GM12874 (cell line): Measurements from ENCODE around the gene PGA5.

Experiments
- TF ChIP-seq, protein P1 (sequence below): IDR thresholded peaks from 2 replicates; pipeline ENCODE4 v1.5.1; 2011; ENCODE audit warnings: low read depth, mild to moderate bottlenecking, control low read depth, low read length, moderate library complexity; ENCODE audit not compliant: insufficient read depth

PGA5 gene

DNA sequence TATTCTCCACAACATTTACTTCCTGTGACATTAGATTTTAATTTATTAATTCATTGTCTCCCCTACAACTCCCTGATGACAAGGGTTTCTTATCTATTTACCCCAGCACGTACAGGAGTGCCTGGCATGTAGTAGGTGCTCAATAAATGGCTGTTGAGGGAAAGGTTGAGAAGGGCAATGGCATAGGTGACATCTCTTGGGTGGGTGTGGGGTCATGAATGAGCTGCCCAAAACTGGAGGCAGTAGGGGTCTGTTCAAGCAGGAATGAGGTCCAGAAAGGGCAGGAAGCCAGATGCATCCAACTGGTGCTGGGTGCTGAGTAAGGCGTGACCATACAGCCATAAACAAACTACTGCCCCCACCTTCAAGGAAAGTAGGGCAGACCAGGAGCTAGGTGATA is 51.4 kb downstream of the PGA5 start:
- TF ChIP-seq, protein P1, sequence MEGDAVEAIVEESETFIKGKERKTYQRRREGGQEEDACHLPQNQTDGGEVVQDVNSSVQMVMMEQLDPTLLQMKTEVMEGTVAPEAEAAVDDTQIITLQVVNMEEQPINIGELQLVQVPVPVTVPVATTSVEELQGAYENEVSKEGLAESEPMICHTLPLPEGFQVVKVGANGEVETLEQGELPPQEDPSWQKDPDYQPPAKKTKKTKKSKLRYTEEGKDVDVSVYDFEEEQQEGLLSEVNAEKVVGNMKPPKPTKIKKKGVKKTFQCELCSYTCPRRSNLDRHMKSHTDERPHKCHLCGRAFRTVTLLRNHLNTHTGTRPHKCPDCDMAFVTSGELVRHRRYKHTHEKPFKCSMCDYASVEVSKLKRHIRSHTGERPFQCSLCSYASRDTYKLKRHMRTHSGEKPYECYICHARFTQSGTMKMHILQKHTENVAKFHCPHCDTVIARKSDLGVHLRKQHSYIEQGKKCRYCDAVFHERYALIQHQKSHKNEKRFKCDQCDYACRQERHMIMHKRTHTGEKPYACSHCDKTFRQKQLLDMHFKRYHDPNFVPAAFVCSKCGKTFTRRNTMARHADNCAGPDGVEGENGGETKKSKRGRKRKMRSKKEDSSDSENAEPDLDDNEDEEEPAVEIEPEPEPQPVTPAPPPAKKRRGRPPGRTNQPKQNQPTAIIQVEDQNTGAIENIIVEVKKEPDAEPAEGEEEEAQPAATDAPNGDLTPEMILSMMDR: no peak

DNA sequence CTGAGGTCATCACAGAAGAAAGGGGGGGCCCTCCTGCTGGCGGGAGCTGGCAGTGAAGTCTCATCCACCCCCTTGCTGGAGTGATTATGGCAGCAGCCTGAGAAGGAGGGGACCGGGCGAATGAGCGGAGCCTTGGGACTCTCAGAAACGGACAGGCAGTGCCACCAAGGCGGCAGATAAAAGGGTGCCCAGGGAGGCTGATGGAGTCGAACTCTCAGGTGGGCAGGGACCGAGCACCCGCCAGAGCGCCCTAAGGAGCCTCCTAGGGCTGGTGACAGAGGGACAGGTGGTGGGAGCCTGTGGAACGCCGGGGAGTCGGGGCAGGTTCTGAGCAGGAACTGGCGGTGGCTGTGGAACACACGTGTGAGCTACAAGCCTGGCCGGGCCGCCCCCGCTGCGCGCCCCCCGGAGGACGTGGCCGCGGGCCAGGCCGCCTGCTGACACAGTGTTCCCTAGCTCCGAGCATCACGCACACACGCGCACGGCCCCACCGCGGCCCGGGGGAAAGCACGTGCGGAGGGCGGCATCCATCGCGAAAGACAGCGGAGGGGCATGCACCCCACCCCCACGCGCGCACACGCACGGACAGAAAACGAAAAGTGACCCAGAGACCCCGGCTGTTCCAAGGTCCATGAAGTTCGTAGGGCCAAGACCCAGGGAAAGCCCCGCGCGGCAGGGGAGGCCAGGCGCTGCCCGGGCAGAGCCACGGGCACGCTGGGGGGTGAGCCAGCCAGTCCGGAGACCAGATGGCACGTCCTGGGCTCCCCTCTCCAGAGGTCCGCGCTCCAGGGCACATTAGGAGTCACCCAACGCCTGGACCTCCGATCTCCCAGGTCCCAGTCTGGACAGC is 53.1 kb downstream of the PGA5 start:
- TF ChIP-seq, protein P1: no peak; the same call in 1 of the 2 replicates

DNA sequence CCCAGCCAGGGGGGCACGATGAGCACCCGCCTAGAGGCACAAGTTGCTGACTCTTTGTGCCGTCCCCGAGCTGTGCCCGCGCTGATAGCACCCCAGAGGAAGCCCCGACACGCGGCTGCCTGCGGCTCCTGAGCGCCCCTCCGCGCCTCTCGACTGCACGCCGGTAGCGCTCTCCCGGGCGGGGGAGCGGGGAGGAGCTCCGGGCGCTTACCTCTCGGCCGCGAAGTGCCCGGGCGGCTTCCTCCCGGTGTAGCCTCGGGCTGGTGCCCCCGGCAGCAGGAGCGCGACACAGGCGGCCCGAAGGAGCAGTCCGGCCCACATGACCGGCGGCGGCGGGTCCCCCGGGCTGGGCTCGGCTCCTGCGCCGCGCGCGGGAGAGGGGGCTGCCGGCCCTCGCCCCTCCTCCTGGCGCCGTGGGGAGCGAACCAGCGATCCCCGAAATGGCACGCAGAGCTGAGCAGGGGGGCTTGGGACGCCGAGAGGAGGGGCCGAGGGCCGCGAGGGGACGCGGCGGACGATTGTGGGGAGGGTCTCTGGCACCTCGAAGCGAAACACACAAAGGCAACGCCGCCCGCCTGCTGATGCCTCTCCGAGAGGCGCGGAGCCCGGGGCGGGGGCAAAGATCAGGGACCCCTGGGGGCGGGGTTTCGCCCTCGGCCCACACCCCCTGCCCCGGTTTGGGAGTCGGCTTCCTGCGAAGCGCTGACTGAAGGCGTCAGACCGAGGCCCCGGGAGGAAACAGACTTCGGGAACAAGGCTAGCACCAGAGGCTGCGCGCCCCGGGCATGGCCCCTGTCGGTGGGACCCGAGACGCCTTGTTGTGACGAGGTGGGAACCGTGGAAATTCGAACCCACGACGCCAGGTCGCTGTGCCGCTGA is 54.0 kb downstream of the PGA5 start, which contains the start of gene VWCE:
Gene VWCE (minus strand): TSS at position 600 of the 879 bp plus-strand sequence. CDS start 279 bp downstream, at position 321.
- TF ChIP-seq, protein P1: peak; percentile 57

DNA sequence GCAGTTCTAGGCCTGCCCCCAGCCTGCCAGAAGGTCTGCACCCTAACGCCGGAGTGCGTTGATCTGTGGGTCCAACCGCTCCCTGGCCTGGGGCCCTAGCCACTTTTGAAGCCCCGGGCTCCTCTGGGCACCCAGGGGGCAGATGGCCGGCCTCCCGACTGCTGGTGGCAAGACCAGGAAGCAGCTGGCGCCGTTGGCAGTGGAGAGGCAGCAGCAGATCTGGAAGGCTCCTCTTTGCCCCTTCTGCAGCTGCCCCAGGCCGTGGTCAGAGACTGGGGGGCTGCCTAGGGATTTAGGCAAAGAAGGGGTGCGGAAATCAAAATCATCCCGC is 54.6 kb downstream of the PGA5 start:
- TF ChIP-seq, protein P1: no peak

DNA sequence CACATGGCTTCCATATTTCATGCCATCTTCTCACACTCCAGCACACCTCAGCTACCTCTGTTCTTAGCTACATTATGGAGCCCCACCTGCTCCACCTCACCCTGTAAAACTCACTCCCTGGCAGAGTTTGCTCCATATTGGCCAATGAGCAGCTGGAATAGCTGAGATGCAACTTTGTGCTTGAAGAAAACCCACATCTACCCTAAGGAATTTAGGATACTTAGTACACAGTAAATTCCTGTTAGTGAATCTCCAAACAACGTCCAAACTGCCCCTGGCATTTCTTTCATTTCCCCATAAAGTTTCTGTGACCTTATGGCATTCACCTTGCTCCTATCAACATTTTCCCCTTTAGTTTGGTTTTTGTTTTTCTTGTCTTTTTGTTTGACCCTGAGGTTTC is 56.4 kb downstream of the PGA5 start:
- TF ChIP-seq, protein P1: no peak

DNA sequence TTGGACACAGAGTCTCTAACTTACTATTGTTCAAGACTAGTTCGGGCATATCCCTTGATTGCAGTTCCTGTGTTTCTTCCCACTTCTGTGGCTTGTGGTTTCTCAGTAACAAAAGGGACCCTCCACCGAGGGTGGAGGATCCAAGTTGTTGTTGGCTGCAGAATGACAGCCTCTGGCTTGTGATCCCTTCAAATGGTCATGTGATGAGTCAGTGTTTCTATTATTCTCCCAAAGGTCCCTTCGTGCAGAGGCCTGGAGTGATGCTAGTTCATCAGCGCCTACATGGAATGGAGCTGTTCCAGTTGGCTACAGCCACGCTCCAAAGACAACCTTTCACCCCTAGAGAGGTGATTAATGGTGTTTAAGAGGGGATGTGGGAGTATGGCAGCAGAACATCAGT is 56.8 kb downstream of the PGA5 start:
- TF ChIP-seq, protein P1: no peak

DNA sequence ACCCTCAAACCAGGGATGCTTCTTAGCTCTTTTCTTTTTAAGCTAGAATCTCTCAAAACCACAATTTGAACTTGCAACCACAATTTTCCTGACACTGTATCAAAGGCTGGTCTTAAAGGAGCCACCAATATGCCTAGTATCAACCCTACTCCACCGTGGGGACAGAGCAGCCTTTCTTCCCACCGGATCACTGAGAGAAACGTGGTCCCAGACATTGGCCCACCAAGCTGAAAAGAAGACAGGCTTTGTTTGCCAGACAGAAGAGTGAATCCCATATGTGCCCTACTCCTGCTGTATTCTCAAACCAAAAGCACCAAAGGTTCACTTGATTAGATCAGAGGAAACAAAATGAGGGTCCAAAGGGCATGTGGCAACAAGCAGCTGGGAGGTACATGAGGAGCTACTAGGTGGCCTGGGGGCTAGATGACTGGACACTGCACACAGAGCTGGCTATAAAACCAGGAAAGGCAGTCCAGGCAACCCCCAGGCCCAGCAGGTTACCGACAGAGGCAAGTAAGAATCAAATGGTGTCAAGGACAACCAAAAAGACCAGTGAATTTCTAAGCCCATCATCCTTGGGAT is 57.8 kb downstream of the PGA5 start:
- TF ChIP-seq, protein P1: no peak
